ENCODE measurements around the gene FAM25G.

DNA sequence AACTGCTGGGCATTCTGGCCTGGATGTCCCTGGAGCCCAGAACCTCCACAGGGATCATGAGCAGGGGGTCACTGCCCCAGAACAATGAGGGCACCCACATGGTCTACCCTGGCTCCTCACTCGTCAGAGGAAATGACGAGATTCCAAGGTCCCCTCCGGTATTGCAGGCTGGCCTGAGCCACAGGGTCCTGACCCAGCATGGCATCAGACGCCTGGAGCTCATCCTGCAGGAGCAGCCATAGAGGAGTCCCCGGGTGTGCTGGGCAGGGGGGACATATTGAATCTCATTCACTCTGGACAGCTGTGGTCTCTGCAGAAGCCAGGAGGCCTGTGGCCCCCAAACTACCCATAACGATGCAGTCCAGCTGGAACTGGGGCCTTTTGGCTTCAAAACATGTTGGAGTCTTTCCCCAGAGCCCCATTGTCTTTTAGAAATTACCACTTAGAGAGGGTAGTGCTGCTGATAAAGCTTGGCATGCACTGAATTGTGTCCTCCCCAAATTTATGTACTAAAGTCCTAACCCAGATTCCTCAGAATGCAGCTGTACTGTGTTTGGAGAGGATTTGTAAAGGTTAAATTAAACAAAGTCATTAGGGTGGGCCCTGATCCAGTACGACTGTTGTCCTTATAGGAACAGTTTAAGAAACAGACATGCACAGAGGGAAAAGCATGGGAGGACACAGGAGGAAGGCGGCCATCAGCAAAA is 35.3 kb downstream of the FAM25G start:
- TF ChIP-seq, protein P1, sequence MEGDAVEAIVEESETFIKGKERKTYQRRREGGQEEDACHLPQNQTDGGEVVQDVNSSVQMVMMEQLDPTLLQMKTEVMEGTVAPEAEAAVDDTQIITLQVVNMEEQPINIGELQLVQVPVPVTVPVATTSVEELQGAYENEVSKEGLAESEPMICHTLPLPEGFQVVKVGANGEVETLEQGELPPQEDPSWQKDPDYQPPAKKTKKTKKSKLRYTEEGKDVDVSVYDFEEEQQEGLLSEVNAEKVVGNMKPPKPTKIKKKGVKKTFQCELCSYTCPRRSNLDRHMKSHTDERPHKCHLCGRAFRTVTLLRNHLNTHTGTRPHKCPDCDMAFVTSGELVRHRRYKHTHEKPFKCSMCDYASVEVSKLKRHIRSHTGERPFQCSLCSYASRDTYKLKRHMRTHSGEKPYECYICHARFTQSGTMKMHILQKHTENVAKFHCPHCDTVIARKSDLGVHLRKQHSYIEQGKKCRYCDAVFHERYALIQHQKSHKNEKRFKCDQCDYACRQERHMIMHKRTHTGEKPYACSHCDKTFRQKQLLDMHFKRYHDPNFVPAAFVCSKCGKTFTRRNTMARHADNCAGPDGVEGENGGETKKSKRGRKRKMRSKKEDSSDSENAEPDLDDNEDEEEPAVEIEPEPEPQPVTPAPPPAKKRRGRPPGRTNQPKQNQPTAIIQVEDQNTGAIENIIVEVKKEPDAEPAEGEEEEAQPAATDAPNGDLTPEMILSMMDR (IDR thresholded peaks at IDR 0.05) = no peak
- no peak for TF ChIP-seq POLR2A (IDR thresholded peaks at IDR 0.05)
